CD4-positive, alpha-beta T cell treated with Interferon gamma for 1 hour (primary cell): ENCODE data around the gene EIF4E3.
A peak's percentile ranks its signal among the peaks of the same experiment; 100 is the strongest.

Experiments
- DNase-seq: peaks from one replicate; pipeline ENCODE4 v3.0.0-alpha.2; 2020

EIF4E3 gene

DNA sequence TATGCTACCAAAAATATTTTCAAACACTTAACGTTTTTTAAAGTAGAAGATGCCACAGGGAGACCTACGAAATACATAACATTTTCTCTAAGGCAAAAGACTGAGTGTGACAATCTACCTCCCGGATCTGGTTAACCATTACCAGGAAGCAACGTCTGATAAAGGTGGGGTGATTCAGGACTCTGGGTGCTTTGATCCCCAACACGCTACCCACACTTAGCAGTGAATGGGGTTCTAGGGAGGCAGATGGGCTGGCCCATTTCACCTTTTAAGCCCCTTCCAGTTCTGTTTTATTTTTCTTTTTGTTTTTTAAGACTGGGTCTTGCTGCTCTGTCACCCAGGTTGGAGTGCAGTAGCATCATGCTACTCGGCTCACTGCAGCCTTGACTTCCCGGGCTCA is 39.5 kb downstream of the EIF4E3 start:
- DNase-seq: no peak

DNA sequence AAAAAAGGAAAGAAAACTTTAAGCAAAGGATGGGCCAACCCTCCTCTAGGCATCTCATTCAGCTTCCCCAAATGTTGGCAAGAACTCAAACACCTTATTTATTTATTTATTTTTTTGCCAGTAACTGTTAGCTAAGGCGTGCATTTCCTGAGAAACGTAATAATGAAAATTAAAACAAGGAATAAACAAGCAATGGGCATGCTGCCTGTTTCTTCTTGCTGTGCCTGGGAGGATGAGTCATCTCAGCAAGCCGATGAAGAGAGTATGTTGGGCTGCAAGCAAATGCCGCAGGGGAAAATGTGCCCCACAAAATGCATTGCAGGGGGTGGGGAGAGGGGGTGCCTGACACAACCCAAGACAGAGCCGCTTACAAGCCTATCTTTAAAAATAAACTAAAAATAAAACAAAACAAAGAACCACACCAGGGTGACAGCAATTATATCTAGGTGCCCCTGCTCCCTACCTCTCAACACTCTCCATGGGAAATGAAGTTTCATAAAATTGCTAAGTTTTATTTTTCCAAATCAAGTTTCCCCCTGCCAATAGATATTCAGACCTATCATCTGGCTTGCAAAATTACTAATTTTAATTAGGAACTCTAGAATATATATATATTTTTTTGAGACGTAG is 40.3 kb downstream of the EIF4E3 start:
- no peak for DNase-seq

DNA sequence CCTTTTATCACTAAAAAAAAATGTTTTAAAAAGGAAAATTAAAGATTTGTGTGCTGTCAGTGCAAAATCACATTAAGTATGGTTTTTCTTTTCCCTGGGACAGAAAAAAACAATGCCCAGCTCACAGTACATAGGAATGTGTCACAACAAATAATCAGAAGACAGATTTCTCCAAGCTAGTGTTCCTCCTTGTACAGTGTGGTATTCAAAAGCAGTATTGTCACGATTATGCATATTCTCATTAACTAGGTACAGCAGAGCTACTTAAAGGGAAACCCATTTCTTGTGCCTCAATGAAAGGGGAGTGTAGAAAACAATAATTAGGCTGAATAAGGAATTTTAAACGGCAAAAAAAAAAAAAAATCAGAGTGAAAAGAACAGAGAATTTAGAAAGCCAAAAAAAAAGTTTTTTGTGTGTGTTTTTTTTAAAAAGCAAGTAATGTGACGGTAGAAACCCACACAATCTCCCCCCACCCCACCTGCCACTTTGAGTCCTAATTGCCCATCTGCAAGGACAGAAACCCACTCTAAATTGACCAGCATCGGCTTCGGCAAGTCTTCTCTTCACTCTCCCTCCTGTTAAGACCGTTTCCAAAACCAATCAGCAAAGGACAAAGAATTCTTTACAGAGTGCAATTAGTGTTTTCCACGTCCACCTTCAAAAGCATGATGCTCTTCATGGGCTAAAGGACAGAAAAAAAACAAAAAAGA is 41.0 kb downstream of the EIF4E3 start:
- no peak for DNase-seq

DNA sequence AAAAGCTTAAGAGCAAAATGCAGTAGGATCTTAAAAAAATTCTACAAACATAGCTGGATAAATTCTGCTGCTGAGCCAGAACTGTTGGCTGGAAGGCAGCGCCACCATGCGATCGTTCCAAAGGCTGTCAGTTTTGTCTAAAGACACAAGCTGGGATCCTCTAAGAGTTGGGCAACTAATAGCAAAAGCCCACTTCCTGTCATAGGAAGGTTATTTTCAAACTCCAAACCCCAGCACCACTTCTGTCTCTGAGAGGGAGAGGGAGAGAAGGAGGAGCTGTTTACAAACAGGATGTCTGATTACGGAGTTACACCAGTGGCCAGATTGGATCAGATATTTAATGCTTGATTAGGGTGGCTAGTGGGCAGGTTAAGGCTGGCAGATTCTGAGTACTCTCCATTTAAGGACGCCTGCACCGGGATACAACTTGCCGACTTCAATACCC is 44.0 kb downstream of the EIF4E3 start:
- DNase-seq: peak; percentile 17

DNA sequence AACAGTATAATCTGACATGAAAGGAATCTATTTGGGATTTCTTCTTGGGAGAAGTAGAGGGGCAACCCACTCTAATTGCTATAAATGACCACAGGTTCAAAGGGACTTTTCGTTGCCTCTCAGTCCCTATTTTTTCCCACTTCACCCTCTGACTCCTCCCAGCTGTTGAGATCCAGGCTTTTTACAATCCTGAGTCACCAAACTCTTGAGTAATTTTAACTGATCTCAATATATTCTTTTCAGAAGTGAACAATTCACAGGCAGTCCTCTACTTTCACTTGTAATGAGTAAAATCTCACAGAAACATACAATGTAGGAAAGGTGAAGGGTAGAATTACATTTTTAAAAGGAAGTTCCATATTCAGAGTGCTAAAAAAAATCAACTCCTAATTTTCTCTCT is 44.6 kb downstream of the EIF4E3 start:
- no peak for DNase-seq

DNA sequence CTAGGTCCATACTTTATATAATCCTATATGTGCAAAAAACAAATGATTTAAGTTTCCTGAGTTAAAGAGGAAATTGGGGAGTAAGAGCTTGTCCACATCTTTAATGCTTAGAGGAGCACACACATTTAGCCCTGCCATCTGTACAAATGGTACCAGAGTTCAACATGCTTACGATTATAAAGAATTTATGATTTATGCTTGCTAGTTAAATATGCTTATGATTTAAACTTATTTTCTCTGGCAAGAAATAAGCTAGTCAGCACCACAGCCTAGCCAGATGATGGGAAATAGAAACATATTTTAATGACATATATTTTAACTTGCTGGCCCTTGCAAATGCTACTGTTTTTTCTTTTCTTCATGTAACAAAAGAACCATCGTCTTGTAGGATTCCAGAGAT is 48.3 kb downstream of the EIF4E3 start:
- no peak for DNase-seq

DNA sequence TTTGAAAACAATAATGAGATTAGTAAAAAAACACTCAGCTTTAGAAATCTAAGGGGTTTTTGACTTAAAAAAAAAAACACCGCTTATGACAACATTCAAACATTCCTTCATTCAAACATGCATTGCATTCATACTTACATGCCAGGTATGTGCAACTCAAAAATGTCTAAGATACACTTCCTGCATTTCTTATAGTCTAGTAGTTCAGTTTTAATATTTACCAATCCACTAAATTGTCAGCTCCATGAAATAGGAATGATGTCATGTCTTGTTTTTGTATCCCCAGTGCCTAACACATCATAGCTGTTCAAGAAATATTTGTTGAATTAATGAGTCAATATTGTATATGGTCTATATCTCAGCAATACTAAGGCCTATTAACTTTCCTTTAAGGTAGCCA is 51.7 kb downstream of the EIF4E3 start:
- no peak for DNase-seq

DNA sequence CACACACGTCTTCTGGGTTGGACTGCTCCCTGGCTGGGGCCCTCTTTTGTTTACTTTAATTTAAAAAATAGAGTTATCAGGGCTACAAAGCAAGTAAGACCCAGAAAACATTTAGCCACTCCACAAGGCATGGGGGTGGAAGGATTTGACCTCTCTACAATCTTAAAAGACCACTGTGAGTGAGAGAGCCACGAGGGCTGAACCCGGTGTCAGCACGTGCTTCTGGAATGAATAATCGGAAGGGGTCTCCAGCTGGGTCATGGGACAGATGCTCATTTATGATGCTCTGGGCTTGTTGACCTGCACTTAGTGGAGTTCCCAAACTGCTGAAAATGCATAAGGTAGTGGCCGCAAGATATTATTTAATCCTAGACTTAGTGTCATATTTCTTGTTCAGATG is 52.4 kb downstream of the EIF4E3 start:
- DNase-seq: no peak

DNA sequence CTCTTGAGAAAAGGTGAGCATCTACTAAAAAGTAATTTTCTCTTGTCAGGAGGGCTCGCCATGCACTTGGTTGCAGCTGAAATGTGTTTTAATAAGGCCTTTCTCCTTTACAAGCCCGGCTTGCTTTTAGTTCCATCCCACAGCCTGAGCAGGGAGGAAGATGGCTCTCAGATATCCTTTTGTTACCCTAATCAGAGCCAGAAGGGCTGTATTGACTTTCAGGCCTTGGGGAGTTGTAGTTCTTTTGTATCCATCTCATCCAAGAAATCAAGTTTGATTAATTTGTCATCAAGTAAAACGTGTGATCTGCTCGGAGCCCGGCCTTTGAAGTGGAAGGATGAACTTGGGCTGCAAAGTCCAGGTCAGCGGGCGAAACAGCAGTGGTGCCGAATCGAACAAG is 52.9 kb downstream of the EIF4E3 start:
- no peak for DNase-seq

DNA sequence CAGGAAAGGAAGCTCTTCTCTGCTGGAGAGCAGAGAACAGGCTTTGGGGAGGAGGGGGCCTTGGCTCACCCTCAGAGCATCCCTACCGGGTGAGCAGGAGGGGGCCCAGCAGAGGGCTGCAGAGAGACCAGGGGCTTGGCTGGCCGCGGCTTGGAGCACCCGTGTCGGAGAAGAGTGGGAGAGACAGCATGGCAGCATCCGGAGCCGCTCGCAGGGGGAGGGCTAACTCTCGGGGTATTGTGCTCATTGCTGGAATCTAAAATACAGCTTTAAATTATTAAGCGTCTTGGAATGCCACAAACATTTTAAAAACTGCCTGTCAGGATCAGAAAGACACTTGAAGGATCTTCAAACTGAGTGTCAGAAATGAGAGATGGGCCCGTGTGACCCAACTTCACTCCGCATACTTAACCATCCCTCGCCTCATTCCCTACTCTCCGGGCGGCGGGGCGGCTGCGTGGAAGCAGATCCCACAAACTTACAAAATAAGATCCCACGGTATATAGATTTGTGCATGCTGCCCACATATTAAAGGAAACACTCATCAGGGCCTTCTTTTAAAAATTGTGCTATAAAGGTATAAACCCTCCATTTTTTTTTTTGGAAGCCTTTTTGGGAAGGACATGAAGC is 53.9 kb downstream of the EIF4E3 start:
- DNase-seq: no peak

DNA sequence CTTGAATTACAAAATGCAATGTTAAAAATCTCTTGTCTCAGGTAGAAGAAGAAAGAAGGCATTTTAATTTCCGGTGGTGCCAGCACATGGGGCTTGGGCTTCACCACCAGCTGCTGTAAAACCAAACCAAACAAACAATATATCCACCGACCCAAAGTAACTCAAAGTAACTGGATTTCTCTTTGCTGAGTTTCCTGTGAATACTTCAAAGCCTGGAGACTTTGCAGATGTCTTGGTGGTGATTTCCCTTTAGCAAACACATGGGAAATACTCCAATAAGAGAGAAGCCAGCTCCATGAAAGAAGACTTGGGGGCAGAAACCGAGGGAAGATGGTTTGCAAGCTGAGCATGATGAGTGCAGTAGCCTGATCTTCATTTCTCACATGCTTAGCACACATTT is 62.6 kb downstream of the EIF4E3 start:
- no peak for DNase-seq

DNA sequence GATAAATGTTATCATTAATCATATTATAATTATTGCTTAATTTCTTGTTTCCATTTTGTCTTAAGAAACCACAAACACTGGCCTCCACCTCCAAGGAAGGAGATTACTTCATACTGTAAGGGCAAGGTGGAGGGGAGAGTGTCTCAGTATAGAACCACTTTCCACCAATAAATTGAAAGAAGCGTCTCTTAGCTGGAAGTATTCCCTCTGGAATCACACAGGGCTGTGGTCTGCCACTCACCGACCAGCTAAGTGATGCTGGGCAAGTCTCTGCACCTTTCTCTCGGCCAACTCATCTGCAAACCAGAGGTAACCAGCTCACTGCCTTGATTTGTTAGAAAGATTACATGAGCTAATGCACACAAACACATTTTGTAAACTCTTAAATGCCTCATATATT is 63.1 kb downstream of the EIF4E3 start:
- DNase-seq: no peak

DNA sequence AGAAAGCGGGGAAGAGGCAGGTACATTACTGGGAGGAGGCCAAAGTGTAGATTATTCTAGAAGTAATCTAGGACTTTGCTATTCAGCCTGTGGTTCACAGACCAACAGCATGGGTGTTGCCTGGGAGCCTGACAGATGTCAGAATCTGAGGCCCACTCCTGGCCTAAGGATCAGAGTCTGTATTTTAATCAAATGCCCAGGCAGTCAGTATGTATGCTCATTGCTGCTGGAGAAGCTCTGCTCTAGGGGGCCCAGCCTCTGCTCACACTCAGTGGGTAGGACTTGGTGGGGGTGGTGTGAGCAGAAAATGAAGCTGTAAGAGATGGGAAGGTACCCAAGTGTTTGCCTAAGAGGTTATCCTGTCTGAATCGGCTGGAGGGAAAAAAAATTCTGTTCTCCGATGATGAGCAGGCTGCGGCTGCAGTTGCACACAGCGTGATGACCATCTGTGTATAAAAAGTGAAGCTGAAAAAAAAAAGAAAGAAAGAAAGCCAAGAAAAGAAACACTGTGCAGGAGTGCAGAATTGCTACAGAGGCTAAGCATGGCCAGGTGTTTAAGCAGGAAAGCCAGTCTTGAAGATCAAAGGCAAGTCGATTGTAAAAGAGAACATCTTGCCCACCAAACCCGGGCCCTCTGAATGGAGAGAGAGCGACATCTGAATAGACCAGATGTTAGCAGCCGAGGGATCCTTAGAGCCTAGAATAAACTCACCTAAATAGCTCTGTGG is 65.2 kb downstream of the EIF4E3 start:
- no peak for DNase-seq

DNA sequence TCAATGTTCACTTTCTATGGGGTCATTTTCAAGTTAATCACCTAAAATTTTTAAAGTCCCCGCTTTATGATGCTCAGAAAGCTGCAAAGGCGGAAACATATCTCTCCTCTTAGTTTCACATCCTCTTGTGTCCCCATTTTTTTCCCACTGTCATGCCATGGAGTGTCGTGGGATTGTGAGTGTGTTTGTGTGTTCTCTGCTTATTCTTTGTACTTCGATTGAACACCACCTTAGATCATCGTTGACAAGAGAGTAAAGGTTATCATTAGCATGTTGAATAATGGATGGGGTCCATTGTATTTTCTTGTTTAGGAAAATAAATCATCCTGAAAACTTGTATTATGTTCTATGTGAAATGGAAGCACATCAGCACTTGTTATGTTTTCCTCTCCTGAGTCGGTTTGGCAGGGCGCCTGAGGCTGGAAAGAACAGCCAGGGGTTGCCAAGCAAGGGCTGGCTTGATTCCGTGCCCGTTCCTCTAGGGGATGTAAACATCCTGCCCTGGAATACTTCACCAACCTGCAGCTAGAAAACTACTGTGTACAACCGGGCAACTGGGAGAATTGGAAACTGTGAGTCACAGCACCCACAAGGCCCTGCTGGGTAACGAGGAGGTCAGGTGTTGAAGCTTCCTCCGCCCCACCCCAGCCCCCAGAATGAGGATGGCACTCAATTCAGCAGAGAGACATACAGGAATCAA is 67.2 kb downstream of the EIF4E3 start:
- DNase-seq: no peak

DNA sequence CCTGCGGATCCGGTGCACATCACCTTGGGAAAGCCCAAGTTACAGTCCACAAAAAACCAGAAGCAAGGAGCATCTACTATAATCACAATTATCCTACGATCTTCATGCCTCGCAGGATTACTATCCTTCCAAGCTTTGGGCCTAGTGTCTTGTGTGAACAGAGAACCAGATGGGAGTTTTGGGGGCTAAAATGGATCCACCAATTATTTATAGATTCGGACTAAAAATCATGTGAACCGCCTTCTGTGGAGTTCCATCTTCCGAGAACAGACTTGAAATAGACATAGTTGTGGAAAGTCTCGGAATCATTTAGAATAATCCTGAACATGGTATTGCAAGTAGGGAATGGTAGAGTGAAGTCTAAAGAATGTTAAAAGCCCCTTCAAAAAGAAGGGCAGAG is 70.1 kb downstream of the EIF4E3 start:
- no peak for DNase-seq

DNA sequence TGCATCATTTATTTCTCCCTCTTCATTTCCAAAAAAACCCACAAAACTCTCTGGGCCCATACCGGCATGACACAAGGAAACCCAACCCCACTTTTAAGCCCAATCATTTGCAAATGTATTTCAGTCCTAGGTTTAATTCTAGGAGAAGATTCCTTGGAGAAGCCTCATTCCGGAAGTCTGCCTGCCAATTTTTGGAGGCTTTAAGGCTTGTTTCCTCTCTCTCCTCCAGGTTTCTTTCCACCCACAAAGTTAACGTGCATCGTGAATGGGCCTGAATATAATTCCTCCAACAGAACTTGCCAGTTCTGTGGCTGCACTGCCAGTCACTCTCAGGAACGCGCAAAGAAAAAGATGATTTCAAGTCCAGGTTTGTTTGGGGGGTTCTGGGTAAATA is 71.8 kb downstream of the EIF4E3 start:
- DNase-seq: no peak

DNA sequence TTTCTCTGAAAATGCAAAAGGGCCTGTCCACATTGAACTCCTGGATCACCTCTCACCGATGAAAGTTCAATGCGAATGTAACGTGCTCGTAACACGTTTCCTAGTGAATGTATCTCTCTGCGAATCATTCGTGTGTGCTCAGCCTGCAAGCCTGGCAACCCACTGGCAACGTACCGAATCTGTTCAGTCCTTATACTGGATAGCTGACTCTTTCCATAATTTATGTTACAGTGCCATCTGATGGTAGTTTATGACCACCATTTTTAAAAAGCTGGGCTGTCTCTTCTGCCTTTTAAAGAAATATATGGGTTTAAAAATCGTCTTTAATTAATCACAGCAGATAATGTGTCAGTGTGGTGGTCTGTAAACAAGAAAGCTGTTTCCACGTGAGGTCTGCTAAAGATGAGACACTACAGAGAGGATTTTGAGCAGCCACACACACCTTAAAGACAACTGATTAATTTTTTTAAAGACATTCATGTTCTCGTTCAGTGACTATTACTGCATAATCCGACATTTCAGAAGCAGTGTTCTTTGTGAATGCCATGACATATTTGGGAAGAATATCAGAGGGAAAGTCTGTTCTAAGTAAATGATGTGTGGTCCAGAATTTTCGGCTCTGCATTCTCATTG is 72.3 kb downstream of the EIF4E3 start:
- no peak for DNase-seq

DNA sequence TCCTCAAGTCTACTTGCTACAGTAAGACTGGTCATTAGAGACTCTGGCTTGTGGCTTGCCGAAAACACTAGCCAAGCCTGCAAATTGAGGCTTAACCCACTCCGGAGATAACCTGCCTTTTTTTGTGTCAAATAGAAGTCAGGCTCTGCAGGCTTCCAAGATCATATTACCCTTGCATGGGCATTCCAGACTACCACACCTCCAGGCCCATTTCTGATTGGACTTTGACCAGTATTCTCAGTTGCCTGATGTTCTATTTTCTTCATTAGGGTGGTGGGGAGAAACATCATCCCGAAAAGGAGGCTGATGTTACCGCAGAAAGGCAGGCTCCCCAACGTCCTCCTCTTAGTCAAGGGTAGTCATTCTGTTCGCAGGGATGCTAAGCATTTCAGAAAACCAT is 73.6 kb downstream of the EIF4E3 start:
- no peak for DNase-seq

DNA sequence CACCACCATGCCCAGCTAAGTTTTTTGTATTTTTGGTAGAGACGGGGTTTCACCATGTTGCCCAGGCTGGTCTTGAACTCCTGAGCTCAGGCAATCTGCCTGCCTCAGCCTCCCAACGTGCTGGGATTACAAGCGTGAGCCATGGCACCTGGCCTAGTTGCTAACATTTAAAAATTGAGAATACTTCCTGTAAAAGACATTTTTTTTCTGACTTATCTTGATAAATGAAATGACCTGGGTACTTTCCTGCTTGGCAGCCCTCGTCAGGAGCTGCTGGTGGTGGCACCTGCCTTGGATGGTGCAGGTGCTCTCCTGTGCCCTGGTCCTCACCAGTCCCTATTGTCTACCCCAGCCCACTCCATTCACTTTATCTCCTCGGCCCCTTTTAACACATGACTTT is 74.8 kb downstream of the EIF4E3 start:
- DNase-seq: no peak

DNA sequence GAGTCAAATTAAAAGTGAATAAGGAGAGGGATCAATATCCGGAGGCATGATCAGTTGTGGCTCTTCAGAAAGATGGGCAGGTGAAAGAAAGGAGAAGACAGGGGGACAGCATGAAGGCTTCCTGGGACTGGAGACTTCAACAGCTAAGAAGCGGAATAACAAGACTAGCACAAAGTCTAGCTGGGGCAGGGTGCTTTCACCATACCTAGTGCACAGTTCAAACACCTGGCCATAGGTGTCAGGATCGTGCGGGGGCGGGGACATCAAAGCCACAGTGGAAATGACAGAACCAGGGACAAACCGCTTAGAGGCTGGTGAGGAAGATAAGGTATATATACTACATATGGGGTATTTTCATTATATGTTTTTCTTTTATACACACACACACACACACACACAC is 75.4 kb downstream of the EIF4E3 start:
- DNase-seq: no peak

DNA sequence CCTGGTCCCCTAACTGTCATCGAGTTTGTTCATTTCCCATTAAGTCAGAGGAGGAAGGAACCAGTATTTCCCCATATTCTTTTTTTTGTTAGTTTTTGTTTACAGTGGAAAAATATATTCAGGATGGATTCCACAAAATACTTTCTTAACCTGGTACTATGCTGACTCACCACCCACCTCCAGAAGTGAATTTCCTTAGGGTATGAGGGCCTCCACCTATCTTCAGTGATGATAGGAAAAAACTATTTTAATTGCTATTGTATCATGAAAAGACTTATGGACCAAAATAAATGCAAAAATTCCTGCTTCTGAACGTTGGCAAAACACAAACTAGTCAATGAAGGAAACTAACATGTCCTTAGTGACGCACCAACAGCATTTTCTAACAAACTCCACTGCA is 77.5 kb downstream of the EIF4E3 start:
- no peak for DNase-seq

DNA sequence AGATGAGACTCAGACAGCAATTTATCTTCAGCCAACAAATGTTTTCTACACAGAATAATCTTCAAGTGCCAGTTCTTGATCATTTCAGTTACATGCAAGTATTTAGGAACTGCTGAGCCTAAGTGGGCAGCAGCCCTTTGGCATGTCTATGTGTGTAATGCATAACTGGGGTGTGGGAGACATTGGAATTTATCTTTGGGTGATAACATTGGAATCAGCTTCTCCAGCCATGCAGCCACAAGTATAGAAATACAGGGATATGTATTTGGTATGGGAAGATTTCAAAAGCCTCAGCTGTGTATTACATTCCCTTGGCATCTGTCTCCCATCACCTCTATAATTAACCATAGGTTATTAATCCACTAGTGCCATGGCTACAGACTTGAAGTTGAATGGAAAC is 78.2 kb downstream of the EIF4E3 start:
- DNase-seq: no peak

DNA sequence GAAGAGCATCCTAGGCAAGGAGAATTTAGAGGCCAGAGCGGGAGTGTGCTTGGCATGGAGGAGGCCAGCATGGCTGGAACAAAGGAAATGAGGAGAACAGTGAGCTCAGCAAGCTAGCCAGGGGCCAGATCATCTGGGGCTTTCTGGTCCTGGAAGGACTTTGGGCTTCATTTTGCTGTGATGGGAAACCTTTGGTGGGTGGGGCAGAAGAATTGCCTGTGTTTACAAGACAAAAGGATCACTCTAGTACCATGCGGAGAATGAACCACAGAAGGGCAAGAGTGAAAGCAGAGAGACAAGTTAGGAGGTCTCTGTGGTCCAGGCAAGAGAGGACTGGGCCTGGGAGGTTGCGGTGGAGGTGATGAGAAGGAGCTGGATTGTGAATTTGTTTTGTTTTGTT is 80.1 kb downstream of the EIF4E3 start:
- DNase-seq: no peak
